HepG2 (cell line): ENCODE results near the gene GPR137. TPM values are rescaled to one million over a fixed set of nuclear protein-coding genes. Genes with fewer than 3 reads are reported as not detected.

Experiments
- NFAT5 ChIP-seq: sonication (generic); formaldehyde crosslinking; IDR thresholded peaks from 2 replicates; pipeline ENCODE4 v1.4.0; 2020; ENCODE audit warnings: missing genetic modification reagents
- PBX2 ChIP-seq: IDR thresholded peaks from 2 replicates; pipeline ENCODE4 v1.6.1; 2016; ENCODE audit warnings: control low read depth
- ZBTB3 ChIP-seq: sonication (generic); formaldehyde crosslinking; IDR thresholded peaks from 2 replicates; pipeline ENCODE4 v1.4.0; 2020; ENCODE audit warnings: low read depth, mild to moderate bottlenecking, moderate library complexity, missing genetic modification reagents, borderline replicate concordance
- ZNF142 ChIP-seq: sonication (generic); formaldehyde crosslinking; IDR thresholded peaks from 2 replicates; pipeline ENCODE4 v1.4.0; 2020; ENCODE audit warnings: missing genetic modification reagents
- ZNF260 ChIP-seq: sonication (generic); formaldehyde crosslinking; IDR thresholded peaks from 2 replicates; pipeline ENCODE4 v1.4.0; 2020; ENCODE audit warnings: missing genetic modification reagents, low read depth, mild to moderate bottlenecking, borderline replicate concordance
- ZNF337 ChIP-seq: sonication (generic); formaldehyde crosslinking; IDR thresholded peaks from 2 replicates; pipeline ENCODE4 v1.5.1; 2020; ENCODE audit warnings: missing genetic modification reagents, low read depth, mild to moderate bottlenecking, borderline replicate concordance
- ZNF441 ChIP-seq: sonication (generic); formaldehyde crosslinking; IDR thresholded peaks from 2 replicates; pipeline ENCODE4 v1.7.0; 2021; ENCODE audit warnings: missing genetic modification reagents, borderline replicate concordance
- ZNF512B ChIP-seq: sonication (generic); formaldehyde crosslinking; IDR thresholded peaks from 2 replicates; pipeline ENCODE4 v1.5.1; 2020; ENCODE audit warnings: missing genetic modification reagents, mild to moderate bottlenecking, borderline replicate concordance
- ZNF709 ChIP-seq: sonication (generic); formaldehyde crosslinking; IDR thresholded peaks from 2 replicates; pipeline ENCODE4 v1.5.0; 2020; ENCODE audit warnings: mild to moderate bottlenecking, missing genetic modification reagents
- ZNF784 ChIP-seq: sonication (generic); formaldehyde crosslinking; IDR thresholded peaks from 2 replicates; pipeline ENCODE4 v1.5.1; 2020; ENCODE audit warnings: missing genetic modification reagents, mild to moderate bottlenecking, borderline replicate concordance
- polyA plus RNA-seq, 8 experiments: library from polyadenylated mRNA; depleted of rRNA in 3 of 8; stranded (reverse) in 7 of 8; unstranded in 1 of 8; fragments of >200 nt; fragmentation: Illumina TruSeq in 4 of 8; extraction: Trizol in 4 of 8; gene quantifications; 2 replicates each; pipeline versions ENCODE4 v1.2.1 to v1.2.3, GENCODE V29; 2011 to 2016; ENCODE audit warnings: low read depth in 4 of 8, missing spikeins in 1 of 8, mixed read lengths in 1 of 8; ENCODE audit not compliant: insufficient read depth in 1 of 8
- total RNA-seq, 5 experiments: library from RNA; depleted of rRNA; stranded (reverse); fragments of >200 nt; fragmentation: Illumina TruSeq; extraction: Trizol; gene quantifications; 2 replicates each; pipeline ENCODE4 v1.2.3, GENCODE V29; 2016; ENCODE audit warnings: low read depth in 1 of 5

GPR137 gene
- total and polyA plus RNA-seq, 2 of the 13 experiments (the other 11 are each of a cell fraction or from before 2014, with no cell fraction given) = 8.5 to 13.2 TPM

GRCh38 chr11:64246871-64247728 is 38.5 kb upstream of the GPR137 start, which contains the start of gene PPP1R14B (continued):
- no peak for TF ChIP-seq ZNF337 (CRISPR knock-in tag)
- peak; percentile 41; the same call in 1 of the 2 replicates for TF ChIP-seq ZNF512B (CRISPR knock-in tag)
- no peak for TF ChIP-seq PBX2 (CRISPR knock-in tag)
- no peak for TF ChIP-seq ZBTB3
- no peak for TF ChIP-seq ZNF784 (CRISPR knock-in tag)
- no peak for TF ChIP-seq ZNF142
- no peak for TF ChIP-seq ZNF260 (CRISPR knock-in tag)
- TF ChIP-seq NFAT5 = no peak
- peak; percentile 29; the same call in 1 of the 2 replicates for TF ChIP-seq ZNF709 (CRISPR knock-in tag)
- TF ChIP-seq ZNF441 = no peak
